RWPE1 (cell line): ENCODE data around the gene MEIS2.

Source experiments
- CTCF ChIA-PET: fragments of 350-600 bp; sonication (Branson Sonifier 250); formaldehyde crosslinking; extraction: SDS; loops from one replicate; lab custom pipeline; 2021; lab: Yijun Ruan, JAX
- POLR2A ChIA-PET: fragments of 400-600 bp; formaldehyde crosslinking; extraction: SDS; loops from one replicate; lab custom pipeline; 2020; ENCODE audit warnings: antibody characterized with exemption; ENCODE audit not compliant: low non-redundant PET; lab: Yijun Ruan, JAX
- DNase-seq: peaks from one replicate; pipeline ENCODE4 v3.0.0; 2012; ENCODE audit warnings: low spot score
- H3K27ac ChIP-seq: fragments of 450-650 bp; 2 replicates; pipeline ENCODE4 v1.5.1; 2017
- TF ChIP-seq, protein P1 (sequence below): fragments of 450-650 bp; conservative IDR thresholded peaks from 2 replicates; pipeline ENCODE4 v1.5.1; 2017; ENCODE audit warnings: low read depth, mild to moderate bottlenecking

Gene MEIS2

DNA sequence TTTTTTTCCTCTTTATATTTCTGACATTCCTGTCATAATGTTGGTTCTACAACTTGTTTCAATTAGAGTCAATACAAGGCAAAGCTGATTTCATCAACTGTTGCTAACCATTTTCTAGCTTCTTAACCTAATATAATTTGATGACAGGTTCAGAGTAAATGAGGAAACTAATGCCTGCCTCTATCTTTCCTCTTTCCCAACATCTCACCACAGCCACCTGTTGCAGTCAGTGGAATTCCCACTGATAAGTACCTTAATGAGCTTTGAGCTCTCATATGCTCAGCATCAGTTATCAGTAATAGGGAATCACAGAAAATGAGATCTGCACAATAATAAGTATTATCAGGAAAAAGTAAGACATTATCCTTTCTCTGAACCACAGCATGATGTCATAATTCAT is 241.9 kb downstream of the MEIS2 start:
- POLR2A ChIA-PET, result no interaction called here
- CTCF ChIA-PET, result no interaction called here
- H3K27ac ChIP-seq, result no peak overlapping the region
- TF ChIP-seq, protein P1, sequence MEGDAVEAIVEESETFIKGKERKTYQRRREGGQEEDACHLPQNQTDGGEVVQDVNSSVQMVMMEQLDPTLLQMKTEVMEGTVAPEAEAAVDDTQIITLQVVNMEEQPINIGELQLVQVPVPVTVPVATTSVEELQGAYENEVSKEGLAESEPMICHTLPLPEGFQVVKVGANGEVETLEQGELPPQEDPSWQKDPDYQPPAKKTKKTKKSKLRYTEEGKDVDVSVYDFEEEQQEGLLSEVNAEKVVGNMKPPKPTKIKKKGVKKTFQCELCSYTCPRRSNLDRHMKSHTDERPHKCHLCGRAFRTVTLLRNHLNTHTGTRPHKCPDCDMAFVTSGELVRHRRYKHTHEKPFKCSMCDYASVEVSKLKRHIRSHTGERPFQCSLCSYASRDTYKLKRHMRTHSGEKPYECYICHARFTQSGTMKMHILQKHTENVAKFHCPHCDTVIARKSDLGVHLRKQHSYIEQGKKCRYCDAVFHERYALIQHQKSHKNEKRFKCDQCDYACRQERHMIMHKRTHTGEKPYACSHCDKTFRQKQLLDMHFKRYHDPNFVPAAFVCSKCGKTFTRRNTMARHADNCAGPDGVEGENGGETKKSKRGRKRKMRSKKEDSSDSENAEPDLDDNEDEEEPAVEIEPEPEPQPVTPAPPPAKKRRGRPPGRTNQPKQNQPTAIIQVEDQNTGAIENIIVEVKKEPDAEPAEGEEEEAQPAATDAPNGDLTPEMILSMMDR, result no peak
- no peak for DNase-seq

DNA sequence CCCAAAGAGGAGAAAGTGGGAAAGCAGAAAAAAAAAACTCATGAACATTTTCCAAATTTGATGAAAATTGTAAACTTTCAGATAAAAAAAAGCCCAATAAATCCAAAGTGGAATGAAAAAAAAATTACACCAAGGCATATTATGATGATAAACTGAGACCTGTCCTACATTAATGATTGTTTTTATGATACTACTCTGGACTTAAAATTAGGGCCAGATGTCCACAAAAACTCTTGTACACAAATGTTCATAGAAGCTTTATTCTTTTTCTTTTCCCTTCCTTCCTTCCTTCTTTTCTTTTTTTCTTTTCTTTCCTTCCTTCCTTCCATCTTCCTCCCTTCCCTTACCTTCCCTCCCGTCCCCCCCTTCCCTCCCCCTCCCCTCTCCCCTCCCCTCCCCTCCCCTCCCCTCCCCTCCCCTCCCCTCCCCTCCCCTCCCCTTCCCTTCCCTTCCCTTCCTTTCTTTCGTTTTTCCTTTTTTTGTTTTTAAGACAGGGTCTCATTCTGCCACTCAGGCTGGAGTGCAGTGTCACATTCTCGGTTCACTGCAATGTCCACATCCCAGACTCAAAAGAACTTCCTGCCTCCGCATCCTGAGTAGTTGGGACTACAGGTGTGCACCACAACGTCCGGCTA is 243.9 kb downstream of the MEIS2 start:
- DNase-seq, result no peak
- TF ChIP-seq, protein P1, result no peak
- no peak overlapping the region for H3K27ac ChIP-seq
- CTCF ChIA-PET, result interaction anchor here (0.6 kb wide), 1 partner anchor 320 kb away, joined by 4 read pairs; no protein-coding TSS in a partner anchor
- POLR2A ChIA-PET, result no interaction called here

DNA sequence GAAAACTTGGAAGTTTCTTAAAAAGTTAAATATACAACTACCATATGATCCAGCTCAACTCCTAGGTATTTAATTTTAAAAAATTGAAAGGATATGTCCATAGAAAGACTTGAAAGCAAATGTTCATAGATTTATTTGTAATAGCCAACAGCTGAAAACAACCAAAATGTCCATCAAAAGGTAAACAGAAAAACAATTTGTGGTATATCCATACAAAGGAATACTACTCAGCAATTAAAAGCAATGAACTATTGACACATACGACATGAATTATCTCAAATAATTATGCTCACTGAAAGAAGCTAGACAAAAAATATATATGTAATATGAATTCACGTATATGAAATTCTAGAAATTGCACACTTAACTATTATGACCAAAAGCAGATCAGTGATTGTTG is 249.5 kb downstream of the MEIS2 start:
- no peak overlapping the region for H3K27ac ChIP-seq
- CTCF ChIA-PET, result interaction anchor here (0.6 kb wide), 1 partner anchor 46 kb away, joined by 3 read pairs; no protein-coding TSS in a partner anchor
- POLR2A ChIA-PET, result no interaction called here
- no peak for DNase-seq
- TF ChIP-seq, protein P1, result no peak

DNA sequence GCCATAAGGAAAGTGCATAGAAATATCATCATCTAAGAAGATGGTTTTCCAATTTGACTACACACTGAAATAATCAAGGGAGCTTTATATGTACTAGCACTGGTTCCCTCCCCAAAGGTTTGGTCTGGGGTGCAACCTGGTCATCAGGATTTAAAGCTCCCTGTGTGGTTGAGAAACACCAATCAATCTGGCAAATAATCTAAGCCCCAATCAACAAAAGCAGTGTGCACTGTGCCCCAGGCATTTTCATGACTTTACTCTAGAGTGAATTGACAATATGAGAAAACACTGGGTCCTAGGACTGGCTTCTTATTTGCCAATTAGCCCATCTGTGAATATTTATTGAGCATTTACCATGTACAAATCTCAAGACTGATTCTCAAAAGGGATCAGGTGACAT is 255.1 kb downstream of the MEIS2 start:
- no peak for DNase-seq
- no peak overlapping the region for H3K27ac ChIP-seq
- ChIA-PET CTCF (interaction anchor here (0.6 to 0.7 kb wide), 2 partner anchors 9 to 1122 kb away, joined by 3 read pairs; no protein-coding TSS in a partner anchor), POLR2A (no interaction called here)
- TF ChIP-seq, protein P1, result no peak

DNA sequence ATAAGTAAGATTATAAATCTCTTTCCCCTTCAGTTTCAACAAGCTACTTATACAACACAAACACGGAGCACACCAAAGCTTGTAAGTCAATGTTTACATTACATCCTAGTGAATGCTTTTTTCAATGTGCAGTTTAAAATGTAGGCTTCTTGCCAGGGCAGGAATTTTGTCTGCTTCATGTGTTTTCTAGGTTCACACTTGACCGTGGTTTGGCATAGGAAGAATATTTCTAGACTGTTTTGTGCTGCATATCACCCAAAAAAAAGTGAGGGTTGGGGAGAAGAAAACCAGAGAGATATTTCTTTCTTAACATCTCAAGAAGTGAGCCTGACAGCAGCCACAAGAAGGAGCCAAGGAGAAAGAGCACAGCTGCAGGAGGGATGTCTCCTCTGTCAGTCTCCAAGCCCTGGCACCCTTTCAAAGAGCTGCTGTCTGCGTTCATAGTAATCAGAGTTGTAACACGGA is 255.8 kb downstream of the MEIS2 start:
- no peak overlapping the region for H3K27ac ChIP-seq
- POLR2A ChIA-PET, result no interaction called here

DNA sequence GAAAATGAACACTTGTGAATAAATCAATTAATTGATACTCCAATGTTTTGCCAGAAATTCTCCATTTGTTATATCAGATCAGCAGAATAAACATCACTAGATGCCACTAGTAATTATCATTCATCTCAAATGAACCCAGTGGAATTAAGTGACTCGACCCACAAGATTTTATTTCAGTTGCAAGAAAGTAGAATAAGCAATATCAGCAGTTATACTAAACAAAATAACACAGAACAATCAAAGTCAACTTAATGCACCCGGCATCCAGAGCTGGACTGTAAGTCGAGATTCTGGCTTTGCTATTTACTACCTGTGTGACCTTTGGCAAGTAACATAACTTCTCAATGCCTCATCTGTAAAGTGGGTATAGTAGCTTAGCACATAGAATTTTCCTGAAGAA is 256.5 kb downstream of the MEIS2 start:
- TF ChIP-seq, protein P1, result no peak
- CTCF ChIA-PET, result interaction anchor here (0.8 kb wide), 1 partner anchor 495 kb away, joined by 3 read pairs; no protein-coding TSS in a partner anchor
- H3K27ac ChIP-seq, result no peak overlapping the region
- no peak for DNase-seq
- POLR2A ChIA-PET, result no interaction called here

More for the DNA sequence above, 255.8 kb downstream of the MEIS2 start:
- CTCF ChIA-PET, result interaction anchor here (0.7 kb wide), 1 partner anchor 9 kb away, joined by 3 read pairs; no protein-coding TSS in a partner anchor
- no peak for DNase-seq
- TF ChIP-seq, protein P1, result no peak
